Stimulated activated CD8-positive, alpha-beta memory T cell treated with anti-CD3 and anti-CD28 coated beads, Interleukin-12 subunit alpha, Interleukin-12 subunit beta, amount 100 ng/mL, for 24 hours (primary cell): ENCODE results near the gene ASPG.

Experiments
- DNase-seq: peaks from one replicate; pipeline ENCODE4 v3.0.0-alpha.2; 2020; ENCODE audit errors: extremely low read depth

The ASPG gene

GRCh38 chr14:104075530-104076151 is 9.9 kb upstream of the ASPG start:
- no peak for DNase-seq

- DNase-seq: no peak
Measured at GRCh38 chr14:104076743-104077142, 8.8 kb upstream of the ASPG start.

GRCh38 chr14:104078031-104078455 is 7.5 kb upstream of the ASPG start:
- DNase-seq: peak; percentile 63

- DNase-seq: no peak
Measured at GRCh38 chr14:104080376-104081260, 4.9 kb upstream of the ASPG start.

GRCh38 chr14:104081261-104081835 is 4.2 kb upstream of the ASPG start:
- DNase-seq: no peak

GRCh38 chr14:104081951-104082464 is 3.5 kb upstream of the ASPG start:
- no peak for DNase-seq

GRCh38 chr14:104082807-104083206 is 2.7 kb upstream of the ASPG start:
- no peak for DNase-seq

- no peak for DNase-seq
Measured at GRCh38 chr14:104084251-104085002, 1.1 kb upstream of the ASPG start.

GRCh38 chr14:104085889-104086201 is 345 bp downstream of the ASPG start:
- DNase-seq: no peak

GRCh38 chr14:104086210-104086660 is 735 bp downstream of the ASPG start:
- no peak for DNase-seq

GRCh38 chr14:104086661-104087461 is 1.4 kb downstream of the ASPG start:
- no peak for DNase-seq

GRCh38 chr14:104087505-104087904 is 2.0 kb downstream of the ASPG start:
- DNase-seq: no peak

- DNase-seq: no peak
Measured at GRCh38 chr14:104087981-104088850, 2.7 kb downstream of the ASPG start.

GRCh38 chr14:104090071-104090748 is 4.7 kb downstream of the ASPG start:
- DNase-seq: no peak

- DNase-seq: no peak
Measured at GRCh38 chr14:104091061-104091926, 5.8 kb downstream of the ASPG start.

- DNase-seq: no peak
Measured at GRCh38 chr14:104091927-104092771, 6.6 kb downstream of the ASPG start.

GRCh38 chr14:104092931-104093365 is 7.4 kb downstream of the ASPG start:
- no peak for DNase-seq
